CD14-positive monocyte (primary cell): Measurements from ENCODE around the gene RPLP1. TPM values are rescaled to one million over a fixed set of nuclear protein-coding genes. Genes with fewer than 3 reads are reported as not detected.

Experiments
- DNase-seq, 3 donors: peaks; one replicate each; pipeline ENCODE4 v3.0.0-alpha.2; 2011 to 2022
- H2AFZ ChIP-seq: 2 replicates; pipeline ENCODE4 v1.6.0; 2012; ENCODE audit warnings: mild to moderate bottlenecking, low read depth, low read length, inconsistent platforms; ENCODE audit not compliant: insufficient read depth, poor library complexity, severe bottlenecking
- H3K27ac ChIP-seq, 2 donors: 1 replicate in 1 of 2; 2 replicates in 1 of 2; pipeline ENCODE4 v1.5.1; 2012 to 2013; ENCODE audit warnings: low read length in 2 of 2, control low read depth in 1 of 2, inconsistent platforms in 1 of 2, low read depth in 1 of 2, mild to moderate bottlenecking in 1 of 2
- H3K27me3 ChIP-seq, 2 donors: one replicate each; pipeline versions ENCODE4 v1.6.0 to v1.6.1; 2011 to 2013; ENCODE audit warnings: low read length in 2 of 2; ENCODE audit not compliant: control insufficient read depth in 2 of 2, insufficient read depth in 2 of 2
- H3K36me3 ChIP-seq, 2 donors: replicated peaks in 1 of 2; 1 replicate in 1 of 2; 2 replicates in 1 of 2; pipeline versions ENCODE4 v1.5.1 to v1.6.1; 2012 to 2013; ENCODE audit warnings: low read length in 2 of 2, control low read depth in 1 of 2, inconsistent platforms in 1 of 2, mild to moderate bottlenecking in 1 of 2; ENCODE audit not compliant: insufficient read depth in 2 of 2, control insufficient read depth in 1 of 2
- H3K4me1 ChIP-seq, 2 donors: 1 replicate in 1 of 2; 2 replicates in 1 of 2; pipeline versions ENCODE4 v1.5.1 to v1.6.1; 2012 to 2013; ENCODE audit warnings: low read length in 2 of 2, control low read depth in 1 of 2, inconsistent platforms in 1 of 2, mild to moderate bottlenecking in 1 of 2, moderate library complexity in 1 of 2; ENCODE audit not compliant: insufficient read depth in 2 of 2, control insufficient read depth in 1 of 2
- H3K4me2 ChIP-seq: replicated peaks from 2 replicates; pipeline ENCODE3; 2012; ENCODE audit warnings: low read length, moderate library complexity, mild to moderate bottlenecking; ENCODE audit not compliant: poor library complexity, severe bottlenecking; ENCODE audit errors: extremely low read depth
- H3K4me3 ChIP-seq, 3 experiments: fragments of 200-600 bp in 1 of 3; sonication (generic) in 1 of 3; replicated peaks in 1 of 3; 1 replicate in 2 of 3; 2 replicates in 1 of 3; pipeline ENCODE4 v1.5.1; 2011 to 2013; ENCODE audit warnings: low read length in 3 of 3, mild to moderate bottlenecking in 3 of 3, control low read depth in 2 of 3, low read depth in 2 of 3, inconsistent platforms in 1 of 3, moderate library complexity in 1 of 3
- H3K79me2 ChIP-seq: 2 replicates; pipeline ENCODE4 v1.6.0; 2012; ENCODE audit warnings: mild to moderate bottlenecking, control low read depth, inconsistent platforms, low read length, moderate library complexity; ENCODE audit not compliant: insufficient read depth
- H3K9ac ChIP-seq: 2 replicates; pipeline ENCODE4 v1.6.0; 2017; ENCODE audit warnings: low read length, mild to moderate bottlenecking; ENCODE audit not compliant: insufficient read depth, poor library complexity, severe bottlenecking
- H3K9me3 ChIP-seq, 2 donors: replicated peaks in 1 of 2; 1 replicate in 1 of 2; 2 replicates in 1 of 2; pipeline versions ENCODE4 v1.5.1 to v1.6.1; 2012 to 2013; ENCODE audit warnings: low read length in 2 of 2, control low read depth in 1 of 2; ENCODE audit not compliant: control insufficient read depth in 1 of 2, insufficient read depth in 1 of 2
- H4K20me1 ChIP-seq: 2 replicates; pipeline ENCODE4 v1.6.0; 2012; ENCODE audit warnings: mild to moderate bottlenecking, low read length, control low read depth, moderate library complexity; ENCODE audit not compliant: insufficient read depth
- H3K27ac Mint-ChIP-seq, 7 donors: one replicate each; pipeline ENCODE4 v1.8.0; 2020; ENCODE audit warnings: mild to moderate bottlenecking in 7 of 7, mixed read lengths in 7 of 7, moderate library complexity in 6 of 7, inconsistent platforms in 2 of 7
- H3K27me3 Mint-ChIP-seq, 3 donors: one replicate each; pipeline ENCODE4 v1.8.0; 2021 to 2022; ENCODE audit warnings: low read depth in 3 of 3, mild to moderate bottlenecking in 3 of 3, mixed read lengths in 3 of 3, moderate library complexity in 3 of 3, inconsistent platforms in 1 of 3
- H3K36me3 Mint-ChIP-seq, 2 donors: one replicate each; pipeline ENCODE4 v1.8.0; 2020; ENCODE audit warnings: mixed read lengths in 2 of 2, inconsistent platforms in 1 of 2, mild to moderate bottlenecking in 1 of 2
- H3K4me1 Mint-ChIP-seq: one replicate; pipeline ENCODE4 v1.8.0; 2020; ENCODE audit warnings: mild to moderate bottlenecking, mixed read lengths
- H3K4me3 Mint-ChIP-seq, 2 donors: one replicate each; pipeline ENCODE4 v1.8.0; 2020; ENCODE audit warnings: mild to moderate bottlenecking in 2 of 2, mixed read lengths in 2 of 2, moderate library complexity in 1 of 2
- H3K9me3 Mint-ChIP-seq, 7 donors: one replicate each; pipeline ENCODE4 v1.8.0; 2020 to 2022; ENCODE audit warnings: mixed read lengths in 7 of 7, mild to moderate bottlenecking in 6 of 7, moderate library complexity in 6 of 7, inconsistent platforms in 2 of 7
- WGBS: methylation state at CpG from one replicate; pipeline ENCODE4 v1.1.5; 2013; ENCODE audit warnings: missing lambda C conversion rate; ENCODE audit not compliant: insufficient coverage; 5-methylcytosine and 5-hydroxymethylcytosine counted together
- intact Hi-C, 2 donors: fragments of 100-400 bp; cut with micrococcal nuclease; formaldehyde crosslinking; loops; one replicate each; pipeline versions ENCODE4 v1.15.0 to v1.15.1; 2023
- polyA plus RNA-seq, 3 donors: library from polyadenylated mRNA; depleted of rRNA in 1 of 3; unstranded in 2 of 3; stranded (reverse) in 1 of 3; fragments of 300-500 nt in 2 of 3; fragments of >200 nt in 1 of 3; fragmentation: Illumina TruSeq in 2 of 3; gene quantifications; 1 replicate in 2 of 3; 2 replicates in 1 of 3; pipeline ENCODE4 v1.2.3, GENCODE V29; 2012 to 2021
- TF ChIP-seq, protein P1 (sequence below): fragments of 200-600 bp; IDR thresholded peaks from one replicate; pipeline ENCODE4 v1.8.0; 2022; ENCODE audit warnings: antibody characterized with exemption, mild to moderate bottlenecking

RPLP1 gene
- polyA plus RNA-seq, 3 donors: 1,140 to 1,235 (median 1,177) TPM

DNA sequence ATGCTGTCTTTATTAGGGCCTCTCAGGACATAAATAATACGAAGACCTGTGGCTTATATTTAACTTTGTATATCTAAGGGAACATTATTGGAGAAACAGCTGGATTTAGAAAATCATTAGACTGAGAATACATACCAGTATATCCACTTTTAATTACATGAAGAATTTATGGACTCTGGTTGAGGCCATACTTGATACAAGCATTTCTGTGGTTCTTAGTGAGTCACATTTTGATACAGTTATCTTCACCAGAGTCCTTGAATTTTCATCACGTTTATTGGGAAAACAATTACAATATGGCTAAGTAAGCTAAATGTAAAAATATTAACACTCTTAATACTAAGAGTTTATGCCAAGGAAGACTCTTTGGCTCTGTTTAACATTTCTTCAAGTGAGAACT, 28.6 kb upstream of the RPLP1 start:
- no peak for DNase-seq
- Mint-ChIP-seq H3K27ac (peak overlapping the region in 1 of 7 donors; percentile 50), H3K9me3 (no peaks in the 10 kb centered on the region), H3K36me3 (peaks cover 51 to 80% of the 10 kb centered on the region in 2 donors), H3K4me1 (no peaks in the 10 kb centered on the region), H3K27me3 (peaks cover 0 to 2% (median 0%) of the 10 kb centered on the region in 3 donors), H3K4me3 (no peak overlapping the region)
- no peaks in the 10 kb centered on the region for H3K4me1 ChIP-seq
- TF ChIP-seq, protein P1, sequence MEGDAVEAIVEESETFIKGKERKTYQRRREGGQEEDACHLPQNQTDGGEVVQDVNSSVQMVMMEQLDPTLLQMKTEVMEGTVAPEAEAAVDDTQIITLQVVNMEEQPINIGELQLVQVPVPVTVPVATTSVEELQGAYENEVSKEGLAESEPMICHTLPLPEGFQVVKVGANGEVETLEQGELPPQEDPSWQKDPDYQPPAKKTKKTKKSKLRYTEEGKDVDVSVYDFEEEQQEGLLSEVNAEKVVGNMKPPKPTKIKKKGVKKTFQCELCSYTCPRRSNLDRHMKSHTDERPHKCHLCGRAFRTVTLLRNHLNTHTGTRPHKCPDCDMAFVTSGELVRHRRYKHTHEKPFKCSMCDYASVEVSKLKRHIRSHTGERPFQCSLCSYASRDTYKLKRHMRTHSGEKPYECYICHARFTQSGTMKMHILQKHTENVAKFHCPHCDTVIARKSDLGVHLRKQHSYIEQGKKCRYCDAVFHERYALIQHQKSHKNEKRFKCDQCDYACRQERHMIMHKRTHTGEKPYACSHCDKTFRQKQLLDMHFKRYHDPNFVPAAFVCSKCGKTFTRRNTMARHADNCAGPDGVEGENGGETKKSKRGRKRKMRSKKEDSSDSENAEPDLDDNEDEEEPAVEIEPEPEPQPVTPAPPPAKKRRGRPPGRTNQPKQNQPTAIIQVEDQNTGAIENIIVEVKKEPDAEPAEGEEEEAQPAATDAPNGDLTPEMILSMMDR: no peak
- intact Hi-C loops: no loop called here
- peaks cover 42 to 93% of the 10 kb centered on the region in 2 donors for H3K36me3 ChIP-seq
- no peak overlapping the region for H3K9ac ChIP-seq
- H3K27ac ChIP-seq: no peak overlapping the region
- H2AFZ ChIP-seq: no peak overlapping the region
- no peaks in the 10 kb centered on the region for H3K27me3 ChIP-seq
- peaks cover 23% of the 10 kb centered on the region for H3K79me2 ChIP-seq
- no peaks in the 10 kb centered on the region for H4K20me1 ChIP-seq
- WGBS: no CpG with 5 or more reads among the region's 2 CpGs
- H3K4me2 ChIP-seq: no peak overlapping the region
- no peak overlapping the region for H3K4me3 ChIP-seq
- H3K9me3 ChIP-seq: no peaks in the 10 kb centered on the region

DNA sequence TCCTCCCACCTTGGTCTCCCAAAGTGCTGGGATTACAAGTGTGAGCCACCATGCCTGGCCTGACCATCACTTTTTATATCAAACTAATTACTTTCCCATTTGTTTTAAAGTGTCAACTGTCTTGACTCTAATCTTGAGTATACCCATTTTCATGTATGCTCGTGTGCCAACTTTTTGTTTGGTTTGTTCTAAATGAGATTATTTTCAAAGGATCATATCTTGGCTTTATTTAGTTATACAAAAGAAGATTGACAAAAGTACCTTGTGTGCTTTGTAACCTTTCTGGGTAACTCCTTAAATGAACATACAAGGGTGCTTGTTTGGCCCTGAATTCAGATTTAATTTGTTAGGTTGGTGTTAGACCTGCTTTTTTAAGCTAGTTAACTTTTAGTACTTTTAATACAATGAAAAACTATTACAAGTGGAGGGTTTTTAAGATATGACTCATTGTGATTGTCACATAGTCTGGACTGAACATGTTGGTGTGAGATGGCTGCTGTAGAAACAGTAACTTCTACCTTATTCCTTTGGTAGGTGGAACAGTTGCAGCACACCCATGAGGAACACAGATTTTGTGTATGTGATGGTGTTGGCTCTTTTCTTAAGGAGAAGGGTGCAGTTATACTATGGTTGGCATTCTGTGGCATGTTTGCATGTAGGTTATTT, 27.7 kb upstream of the RPLP1 start:
- WGBS: no CpG with 5 or more reads among the region's 1 CpG
- intact Hi-C loops: no loop called here
- Histone ChIP-seq H2AFZ (no peak overlapping the region), H3K27ac (no peak overlapping the region), H3K27me3 (no peaks in the 10 kb centered on the region), H3K4me2 (no peak overlapping the region), H3K79me2 (peaks cover 15% of the 10 kb centered on the region), H3K4me3 (no peak overlapping the region), H3K9ac (no peak overlapping the region), H3K36me3 (peaks cover 43 to 93% of the 10 kb centered on the region in 2 donors), H3K4me1 (no peaks in the 10 kb centered on the region), H3K9me3 (no peaks in the 10 kb centered on the region), H4K20me1 (no peaks in the 10 kb centered on the region)
- TF ChIP-seq, protein P1: no peak
- DNase-seq: no peak
- H3K9me3 Mint-ChIP-seq: no peaks in the 10 kb centered on the region
- H3K4me1 Mint-ChIP-seq: no peaks in the 10 kb centered on the region
- H3K27me3 Mint-ChIP-seq: peaks cover 0 to under 1% (median 0%) of the 10 kb centered on the region in 3 donors
- H3K4me3 Mint-ChIP-seq: no peak overlapping the region
- H3K36me3 Mint-ChIP-seq: peaks cover 51 to 80% of the 10 kb centered on the region in 2 donors
- H3K27ac Mint-ChIP-seq: peak overlapping the region in 1 of 7 donors; percentile 63
